PC-9 (cell line): ENCODE data around the gene UVRAG.

Source experiments
- CTCF ChIP-seq: fragments of 200-600 bp; sonication (generic); conservative IDR thresholded peaks from 2 replicates; pipeline ENCODE4 v1.6.1; 2017; ENCODE audit warnings: mixed run types, antibody characterized with exemption, mild to moderate bottlenecking, moderate library complexity
- EZH2 ChIP-seq: fragments of 200-600 bp; sonication (generic); IDR thresholded peaks from 2 replicates; pipeline ENCODE4 v1.8.0; 2017; ENCODE audit warnings: antibody characterized with exemption, low read depth

DNA sequence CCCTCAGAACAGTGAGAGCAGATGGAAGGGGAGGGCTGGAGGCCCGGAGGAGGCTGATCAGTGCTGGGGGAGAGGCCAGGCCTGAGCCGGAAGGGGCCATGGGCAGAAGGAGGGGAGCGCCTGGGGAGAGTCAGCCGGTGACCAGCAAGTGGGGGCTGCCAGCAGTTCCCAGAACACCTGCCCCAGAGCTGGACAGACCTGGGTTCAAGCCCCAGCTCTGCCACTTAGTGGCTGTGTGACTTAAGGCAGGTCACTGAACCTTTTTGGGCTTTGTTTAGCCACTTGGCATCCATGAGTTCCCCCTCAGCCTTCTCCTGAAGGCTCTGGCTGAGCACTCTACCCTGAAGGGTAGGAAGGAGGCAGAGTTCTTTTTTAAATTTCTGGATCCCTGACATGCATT lies 373.9 kb downstream of the UVRAG start:
- no peak for TF ChIP-seq EZH2
- no peak for TF ChIP-seq CTCF
